NB4 (cell line): ENCODE data around the gene POU2AF1.

Source experiments
- MYC ChIP-seq: IDR thresholded peaks from 2 replicates; pipeline ENCODE4 v1.6.1; 2011; ENCODE audit warnings: low read depth, low read length
- TF ChIP-seq, protein P1 (sequence below): IDR thresholded peaks from one replicate; pipeline ENCODE4 v1.5.1; 2012; ENCODE audit warnings: low read depth, low read length

DNA sequence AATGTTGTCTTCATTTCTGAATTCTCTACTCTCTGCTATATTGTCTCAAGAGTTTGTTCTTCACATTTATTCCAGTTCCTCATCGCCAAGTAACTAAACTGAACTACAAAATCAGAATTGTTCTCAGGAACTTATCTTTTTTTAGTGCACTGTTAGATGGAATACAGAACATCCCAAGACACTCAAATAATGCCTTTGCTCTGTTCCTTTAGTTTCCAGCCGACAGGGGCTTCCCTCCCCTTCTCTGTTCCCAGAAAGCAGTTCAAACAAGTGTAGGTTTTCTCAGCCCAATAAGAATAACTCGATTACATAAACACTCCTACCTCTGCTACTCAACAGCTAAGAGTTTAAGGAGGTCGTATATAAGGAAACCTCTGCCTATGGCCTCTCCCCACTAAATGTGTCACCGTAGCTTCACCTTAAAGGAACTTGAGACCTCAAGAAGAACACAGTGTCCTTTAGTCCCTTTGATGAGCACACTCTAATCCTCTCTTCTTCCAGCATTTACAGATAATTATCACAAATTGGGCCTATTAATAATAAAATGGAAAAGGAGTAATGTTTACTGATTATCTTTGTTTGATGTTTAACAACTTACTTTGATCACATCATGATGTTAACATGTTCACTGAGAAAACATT is 73.8 kb downstream of the POU2AF1 start:
- TF ChIP-seq, protein P1, sequence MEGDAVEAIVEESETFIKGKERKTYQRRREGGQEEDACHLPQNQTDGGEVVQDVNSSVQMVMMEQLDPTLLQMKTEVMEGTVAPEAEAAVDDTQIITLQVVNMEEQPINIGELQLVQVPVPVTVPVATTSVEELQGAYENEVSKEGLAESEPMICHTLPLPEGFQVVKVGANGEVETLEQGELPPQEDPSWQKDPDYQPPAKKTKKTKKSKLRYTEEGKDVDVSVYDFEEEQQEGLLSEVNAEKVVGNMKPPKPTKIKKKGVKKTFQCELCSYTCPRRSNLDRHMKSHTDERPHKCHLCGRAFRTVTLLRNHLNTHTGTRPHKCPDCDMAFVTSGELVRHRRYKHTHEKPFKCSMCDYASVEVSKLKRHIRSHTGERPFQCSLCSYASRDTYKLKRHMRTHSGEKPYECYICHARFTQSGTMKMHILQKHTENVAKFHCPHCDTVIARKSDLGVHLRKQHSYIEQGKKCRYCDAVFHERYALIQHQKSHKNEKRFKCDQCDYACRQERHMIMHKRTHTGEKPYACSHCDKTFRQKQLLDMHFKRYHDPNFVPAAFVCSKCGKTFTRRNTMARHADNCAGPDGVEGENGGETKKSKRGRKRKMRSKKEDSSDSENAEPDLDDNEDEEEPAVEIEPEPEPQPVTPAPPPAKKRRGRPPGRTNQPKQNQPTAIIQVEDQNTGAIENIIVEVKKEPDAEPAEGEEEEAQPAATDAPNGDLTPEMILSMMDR = no peak
- TF ChIP-seq MYC = no peak
